Measurements from ENCODE around the gene STK11IP. TPM values are rescaled to one million over a fixed set of nuclear protein-coding genes. Genes with fewer than 3 reads are reported as not detected.

The STK11IP gene
- total RNA-seq, 2 experiments from 2014 or later: 23.9 to 27.2 TPM

GRCh38 chr2:219621935-219622334, 24.3 kb downstream of the STK11IP start:
- peaks cover under 1% of the 10 kb centered on the region for H3K4me1 ChIP-seq (ENCODE audit: insufficient read depth, low read length)
- H3K36me3 ChIP-seq (ENCODE audit: insufficient read depth, low read length): no peaks in the 10 kb centered on the region
- peaks cover 25% of the 10 kb centered on the region for H3K27me3 Mint-ChIP-seq
- no peak overlapping the region for H3K27ac ChIP-seq (ENCODE audit: low read depth in 1 of 2, low read length in 2 of 2)
- TF ChIP-seq, protein P1, sequence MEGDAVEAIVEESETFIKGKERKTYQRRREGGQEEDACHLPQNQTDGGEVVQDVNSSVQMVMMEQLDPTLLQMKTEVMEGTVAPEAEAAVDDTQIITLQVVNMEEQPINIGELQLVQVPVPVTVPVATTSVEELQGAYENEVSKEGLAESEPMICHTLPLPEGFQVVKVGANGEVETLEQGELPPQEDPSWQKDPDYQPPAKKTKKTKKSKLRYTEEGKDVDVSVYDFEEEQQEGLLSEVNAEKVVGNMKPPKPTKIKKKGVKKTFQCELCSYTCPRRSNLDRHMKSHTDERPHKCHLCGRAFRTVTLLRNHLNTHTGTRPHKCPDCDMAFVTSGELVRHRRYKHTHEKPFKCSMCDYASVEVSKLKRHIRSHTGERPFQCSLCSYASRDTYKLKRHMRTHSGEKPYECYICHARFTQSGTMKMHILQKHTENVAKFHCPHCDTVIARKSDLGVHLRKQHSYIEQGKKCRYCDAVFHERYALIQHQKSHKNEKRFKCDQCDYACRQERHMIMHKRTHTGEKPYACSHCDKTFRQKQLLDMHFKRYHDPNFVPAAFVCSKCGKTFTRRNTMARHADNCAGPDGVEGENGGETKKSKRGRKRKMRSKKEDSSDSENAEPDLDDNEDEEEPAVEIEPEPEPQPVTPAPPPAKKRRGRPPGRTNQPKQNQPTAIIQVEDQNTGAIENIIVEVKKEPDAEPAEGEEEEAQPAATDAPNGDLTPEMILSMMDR (IDR thresholded peaks at IDR 0.05): no peak
- ATAC-seq (ENCODE audit: poor library complexity) (no peak), DNase-seq (no peak)
- H3K4me3 ChIP-seq (ENCODE audit: low read length): no peak overlapping the region
- no peaks in the 10 kb centered on the region for H3K36me3 Mint-ChIP-seq (ENCODE audit: low read depth)
- ChIA-PET POLR2A (interaction anchor here (0.6 kb wide), 1 partner anchor 256 kb away, joined by 3 read pairs; no protein-coding TSS in a partner anchor), CTCF (no interaction called here)
- H3K4me3 Mint-ChIP-seq: no peak overlapping the region
- peaks cover 6% of the 10 kb centered on the region in 2 experiments for H3K27me3 ChIP-seq (ENCODE audit: control insufficient read depth in 1 of 2, insufficient read depth in 2 of 2, low read length in 2 of 2)
- intact Hi-C loops (cut with DNase I, micrococcal nuclease): no loop called here
- H3K4me1 Mint-ChIP-seq (ENCODE audit: low read depth): peaks cover 3% of the 10 kb centered on the region
- no peaks in the 10 kb centered on the region for H3K9me3 ChIP-seq (ENCODE audit: control insufficient read depth in 1 of 2, insufficient read depth in 1 of 2, low read length in 2 of 2)
- H3K27ac Mint-ChIP-seq: no peak overlapping the region
- H3K9me3 Mint-ChIP-seq: no peaks in the 10 kb centered on the region

GRCh38 chr2:219622472-219622871, 24.8 kb downstream of the STK11IP start:
- H3K9me3 Mint-ChIP-seq: no peaks in the 10 kb centered on the region
- no peak overlapping the region for H3K4me3 ChIP-seq (ENCODE audit: low read length)
- no peak overlapping the region for H3K4me3 Mint-ChIP-seq
- H3K27me3 Mint-ChIP-seq: peaks cover 28% of the 10 kb centered on the region
- peaks cover 3% of the 10 kb centered on the region for H3K4me1 ChIP-seq (ENCODE audit: insufficient read depth, low read length)
- DNase-seq (no peak), ATAC-seq (ENCODE audit: poor library complexity) (no peak)
- TF ChIP-seq, protein P1 (IDR thresholded peaks at IDR 0.05): no peak
- H3K27me3 ChIP-seq (ENCODE audit: control insufficient read depth in 1 of 2, insufficient read depth in 2 of 2, low read length in 2 of 2): peaks cover 8 to 9% of the 10 kb centered on the region in 2 experiments
- no peaks in the 10 kb centered on the region for H3K36me3 Mint-ChIP-seq (ENCODE audit: low read depth)
- no peak overlapping the region for H3K27ac ChIP-seq (ENCODE audit: low read depth in 1 of 2, low read length in 2 of 2)
- H3K4me1 Mint-ChIP-seq (ENCODE audit: low read depth): peaks cover 5% of the 10 kb centered on the region
- POLR2A ChIA-PET: interaction anchor here (0.6 kb wide), 1 partner anchor 257 kb away, joined by 3 read pairs; no protein-coding TSS in a partner anchor
- CTCF ChIA-PET: no interaction called here
- no peaks in the 10 kb centered on the region for H3K9me3 ChIP-seq (ENCODE audit: control insufficient read depth in 1 of 2, insufficient read depth in 1 of 2, low read length in 2 of 2)
- H3K27ac Mint-ChIP-seq: no peak overlapping the region
- intact Hi-C loops (cut with DNase I, micrococcal nuclease): no loop called here
- H3K36me3 ChIP-seq (ENCODE audit: insufficient read depth, low read length): no peaks in the 10 kb centered on the region

DNA sequence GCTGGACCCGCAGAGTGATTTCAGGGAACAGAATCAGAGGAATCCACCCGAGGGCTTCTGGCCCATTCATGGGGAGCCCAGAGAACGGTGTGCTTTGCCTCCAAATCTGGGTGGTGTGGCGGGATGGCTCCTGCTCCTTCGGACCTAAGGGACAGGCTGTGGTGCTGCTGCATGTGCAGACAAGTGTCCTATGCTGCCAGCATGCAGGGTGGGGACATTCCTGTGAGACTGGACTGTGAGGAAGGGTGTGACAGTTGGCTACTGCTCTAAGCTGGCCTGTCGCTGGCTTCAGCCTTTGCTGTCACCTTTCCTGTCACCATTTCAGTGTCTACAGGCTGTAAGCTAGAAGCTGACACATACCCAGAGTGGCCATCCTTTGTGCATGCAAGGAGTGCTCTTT, 26.9 kb downstream of the STK11IP start:
- intact Hi-C loops (cut with DNase I, micrococcal nuclease): no loop called here
- H3K27me3 Mint-ChIP-seq: peaks cover 38% of the 10 kb centered on the region
- CTCF ChIA-PET: no interaction called here
- Histone ChIP-seq H3K27ac (ENCODE audit: low read depth in 1 of 2, low read length in 2 of 2) (no peak overlapping the region), H3K4me3 (ENCODE audit: low read length) (no peak overlapping the region), H3K27me3 (ENCODE audit: control insufficient read depth in 1 of 2, insufficient read depth in 2 of 2, low read length in 2 of 2) (peaks cover 19 to 28% of the 10 kb centered on the region in 2 experiments), H3K4me1 (ENCODE audit: insufficient read depth, low read length) (peaks cover 9% of the 10 kb centered on the region), H3K9me3 (ENCODE audit: control insufficient read depth in 1 of 2, insufficient read depth in 1 of 2, low read length in 2 of 2) (peaks cover 0 to 10% of the 10 kb centered on the region in 2 experiments), H3K36me3 (ENCODE audit: insufficient read depth, low read length) (no peaks in the 10 kb centered on the region)
- no peaks in the 10 kb centered on the region for H3K9me3 Mint-ChIP-seq
- H3K36me3 Mint-ChIP-seq (ENCODE audit: low read depth): no peaks in the 10 kb centered on the region
- peaks cover 5% of the 10 kb centered on the region for H3K4me1 Mint-ChIP-seq (ENCODE audit: low read depth)
- TF ChIP-seq, protein P1 (IDR thresholded peaks at IDR 0.05): no peak
- DNase-seq (peak in 1 of 14 experiments; percentile 28), ATAC-seq (ENCODE audit: poor library complexity) (no peak)
- POLR2A ChIA-PET: no interaction called here
- H3K27ac Mint-ChIP-seq: no peak overlapping the region
- H3K4me3 Mint-ChIP-seq: no peak overlapping the region
